A172 (cell line): ENCODE measurements around the gene CYSTM1. TPM values are rescaled to one million over a fixed set of nuclear protein-coding genes. Genes with fewer than 3 reads are reported as not detected.
A peak's percentile ranks its signal among the peaks of the same experiment; 100 is the strongest.
"Not testable (repeated sequence)": the region's sequence is repeated elsewhere in the genome, so short reads cannot be mapped to it uniquely, and the experiment has no call there.

Source experiments
- DNase-seq: peaks from one replicate; pipeline ENCODE4 v3.0.0-alpha.2; 2015; ENCODE audit warnings: low spot score
- total RNA-seq: library from RNA; depleted of rRNA; stranded (reverse); fragments of >200 nt; shearing (Covaris generic); gene quantifications from 2 replicates; pipeline ENCODE4 v1.2.3, GENCODE V29; 2014

The CYSTM1 gene
- total RNA-seq, 1 experiment from 2014 or later, result 48.4 TPM

DNA sequence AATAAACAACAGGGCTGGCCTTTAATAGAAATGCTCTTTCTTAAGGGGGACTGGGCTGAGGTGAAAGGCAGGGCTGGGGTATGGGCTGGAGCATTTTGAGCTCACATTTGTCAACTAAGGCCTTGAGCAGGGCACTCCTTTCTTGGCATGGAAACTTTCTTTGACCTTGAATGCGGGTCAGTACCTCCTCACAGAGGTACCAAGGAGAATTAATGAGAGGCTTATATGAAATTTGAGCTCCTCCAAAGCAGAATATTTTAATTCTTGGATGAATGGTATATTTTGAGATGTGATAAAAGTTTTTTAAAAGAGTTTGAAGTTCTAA lies 3.1 kb downstream of the CYSTM1 start:
- DNase-seq, result no peak

GRCh38 chr5:140178482-140179116 lies 3.6 kb downstream of the CYSTM1 start:
- no peak for DNase-seq

- no peak for DNase-seq
Observed at GRCh38 chr5:140181002-140181483, 6.1 kb downstream of the CYSTM1 start.

DNA sequence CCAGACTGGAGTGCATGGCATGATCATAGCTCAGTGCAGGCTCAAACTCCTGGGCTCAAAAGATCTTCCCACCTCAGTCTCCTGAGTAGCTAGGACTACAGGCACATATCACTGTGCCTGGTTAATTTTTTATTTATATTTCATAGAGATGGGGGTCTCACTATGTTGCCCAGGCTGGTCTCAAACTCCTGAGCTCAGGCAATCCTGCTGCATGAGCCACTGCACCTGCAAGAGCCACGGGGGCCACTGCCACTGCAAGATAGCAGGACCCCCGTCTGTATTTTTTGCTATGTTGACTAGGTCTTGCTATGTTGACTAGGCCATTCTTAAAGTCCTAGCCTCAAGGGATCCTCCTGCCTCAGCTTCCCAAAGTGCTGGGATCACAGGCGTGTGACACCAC lies 6.5 kb downstream of the CYSTM1 start:
- no peak for DNase-seq

DNA sequence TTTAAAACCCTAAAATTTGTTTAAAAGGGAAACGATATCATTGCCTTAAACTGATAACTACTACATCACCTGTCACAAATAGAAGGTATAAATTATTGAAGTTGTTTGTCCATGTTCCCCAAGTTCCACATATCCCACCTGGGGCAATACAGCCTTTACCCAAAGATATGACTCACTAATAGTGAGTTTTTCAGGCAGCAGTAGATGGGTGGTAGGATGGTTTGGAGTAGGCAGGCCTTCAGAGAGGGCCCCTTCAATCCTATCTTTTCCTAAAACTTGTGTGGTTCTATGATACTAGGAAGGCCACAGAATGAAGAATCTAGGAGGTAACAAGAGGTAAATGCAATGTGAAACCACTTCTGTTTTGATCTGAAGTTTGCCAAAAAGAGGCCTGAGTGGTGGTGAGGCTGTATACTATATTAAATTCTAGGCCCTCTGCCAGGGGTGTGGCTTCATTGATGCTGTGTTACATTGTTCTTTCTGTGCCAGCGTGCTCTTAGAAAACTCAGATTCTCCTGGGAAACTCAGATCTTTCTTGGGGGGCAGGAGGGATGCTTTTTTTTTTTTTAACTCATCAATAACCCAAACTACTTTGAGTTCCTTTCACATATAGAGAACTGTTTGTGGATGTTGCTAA lies 7.2 kb downstream of the CYSTM1 start:
- DNase-seq, result peak; percentile 61

GRCh38 chr5:140182803-140183367 lies 7.9 kb downstream of the CYSTM1 start:
- DNase-seq, result peak; percentile 64

GRCh38 chr5:140185409-140185808 lies 10.4 kb downstream of the CYSTM1 start:
- no peak for DNase-seq

- no peak for DNase-seq
Observed at GRCh38 chr5:140186267-140186671, 11.3 kb downstream of the CYSTM1 start.

GRCh38 chr5:140189253-140189652 lies 14.3 kb downstream of the CYSTM1 start:
- no peak for DNase-seq

DNA sequence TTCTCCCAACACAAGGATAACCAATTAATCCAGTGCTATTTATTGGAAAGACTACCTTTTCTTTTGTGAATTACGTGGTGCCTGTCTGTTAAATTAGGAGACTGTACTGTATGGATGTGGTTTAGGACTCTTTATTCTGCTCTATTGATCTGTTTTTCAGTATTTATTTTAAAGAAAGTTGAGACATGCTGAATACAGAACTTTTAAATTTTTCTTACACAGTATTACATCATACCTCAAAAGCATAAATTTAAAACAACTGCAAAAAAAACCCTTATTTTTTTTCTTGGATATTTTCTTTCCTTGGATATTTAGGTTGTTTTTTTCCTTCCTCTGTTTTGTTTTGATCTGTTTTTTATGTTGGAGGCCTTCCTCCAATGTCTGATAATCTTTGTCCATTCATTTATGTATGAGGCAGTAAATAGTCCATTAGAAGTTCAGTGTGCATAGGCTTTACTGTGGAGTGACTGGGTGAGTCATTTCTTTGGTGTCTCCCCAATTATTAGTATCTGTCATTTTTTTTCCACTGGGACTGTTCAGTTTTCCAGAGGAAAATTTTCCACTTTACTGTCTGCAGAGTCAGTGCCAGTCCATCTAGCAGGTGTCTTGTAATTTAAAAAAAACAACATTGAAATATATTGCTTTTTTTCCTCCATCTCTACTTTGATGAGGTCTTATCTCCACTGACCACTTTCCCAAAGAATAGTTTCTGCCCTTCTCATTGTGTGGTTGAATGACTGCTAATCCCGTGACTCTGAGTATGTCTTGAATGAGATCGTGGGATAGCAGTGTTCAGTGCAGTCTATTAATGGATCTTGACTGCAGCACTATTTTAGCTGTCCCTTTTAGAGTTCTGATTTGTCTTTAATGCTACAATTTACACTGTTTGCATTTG lies 15.2 kb downstream of the CYSTM1 start:
- peak; percentile 83 for DNase-seq

DNA sequence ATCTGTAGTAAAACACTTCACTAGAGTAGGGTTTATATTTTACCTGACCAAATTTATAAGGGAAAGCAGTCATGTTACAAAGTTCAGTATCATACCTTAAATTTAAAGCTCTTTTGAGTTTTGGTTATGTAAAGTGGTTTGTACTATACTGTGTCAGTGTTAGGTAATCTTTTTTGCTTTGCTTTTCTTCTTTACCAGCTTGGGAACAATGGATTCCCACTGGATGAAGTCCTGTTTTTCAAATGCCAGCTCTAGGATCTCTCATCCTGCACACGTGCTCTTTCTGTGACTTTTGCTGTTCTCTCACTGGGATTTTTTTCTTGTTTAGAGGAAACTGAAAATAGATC lies 15.9 kb downstream of the CYSTM1 start:
- DNase-seq, result no peak

DNA sequence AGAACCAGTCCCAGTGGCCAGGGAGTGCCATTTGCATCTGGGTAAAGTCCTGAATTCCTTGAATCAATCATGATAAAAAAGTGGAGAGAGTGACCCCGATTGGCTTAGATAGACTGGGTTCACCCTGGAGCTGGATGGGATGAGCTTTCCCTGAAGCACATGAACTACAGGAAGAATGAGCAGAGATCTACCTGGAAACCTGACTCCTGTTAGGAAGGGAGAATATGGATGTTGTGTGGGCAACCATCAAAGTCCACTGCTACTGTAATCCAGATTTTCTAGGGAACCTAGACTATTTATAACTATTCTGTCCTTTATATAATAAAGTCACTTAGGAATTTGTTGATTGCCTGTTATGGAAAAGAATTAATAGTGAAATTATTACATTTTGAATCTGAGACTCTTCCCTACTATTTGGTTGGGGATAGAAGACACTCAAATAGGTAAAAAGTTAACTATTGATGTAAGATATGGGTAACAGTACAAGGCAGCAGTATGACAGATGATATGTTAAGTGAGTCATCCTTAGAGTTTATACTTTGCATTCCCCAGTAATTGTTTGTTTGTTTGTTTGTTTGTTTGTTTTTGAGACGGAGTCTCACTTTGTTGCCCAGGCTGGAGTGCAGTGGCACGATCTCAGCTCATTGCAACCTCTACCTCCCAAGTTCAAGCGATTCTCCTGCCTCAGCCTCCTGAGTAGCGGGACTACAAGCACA lies 17.9 kb downstream of the CYSTM1 start:
- no peak for DNase-seq

DNA sequence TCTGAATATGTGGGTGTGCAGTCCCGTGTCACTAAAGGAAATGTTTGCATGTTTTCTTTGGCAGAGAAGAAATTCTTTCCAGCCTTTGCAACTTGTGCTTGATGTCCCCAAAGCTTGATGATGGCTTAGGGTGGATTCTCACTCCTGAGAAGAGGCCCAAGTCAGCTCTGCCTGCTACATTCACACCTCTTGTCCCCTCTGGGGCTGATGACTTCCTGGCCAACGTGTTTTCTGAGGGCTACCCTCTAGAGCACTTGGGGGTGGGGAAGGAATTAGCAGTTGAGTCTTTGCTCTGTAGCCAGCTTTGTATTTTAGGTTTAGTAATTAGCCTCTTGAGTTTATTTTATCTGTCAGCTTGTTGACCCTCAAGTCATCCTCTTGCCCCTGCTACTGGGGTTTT lies 19.7 kb downstream of the CYSTM1 start:
- no peak for DNase-seq

DNA sequence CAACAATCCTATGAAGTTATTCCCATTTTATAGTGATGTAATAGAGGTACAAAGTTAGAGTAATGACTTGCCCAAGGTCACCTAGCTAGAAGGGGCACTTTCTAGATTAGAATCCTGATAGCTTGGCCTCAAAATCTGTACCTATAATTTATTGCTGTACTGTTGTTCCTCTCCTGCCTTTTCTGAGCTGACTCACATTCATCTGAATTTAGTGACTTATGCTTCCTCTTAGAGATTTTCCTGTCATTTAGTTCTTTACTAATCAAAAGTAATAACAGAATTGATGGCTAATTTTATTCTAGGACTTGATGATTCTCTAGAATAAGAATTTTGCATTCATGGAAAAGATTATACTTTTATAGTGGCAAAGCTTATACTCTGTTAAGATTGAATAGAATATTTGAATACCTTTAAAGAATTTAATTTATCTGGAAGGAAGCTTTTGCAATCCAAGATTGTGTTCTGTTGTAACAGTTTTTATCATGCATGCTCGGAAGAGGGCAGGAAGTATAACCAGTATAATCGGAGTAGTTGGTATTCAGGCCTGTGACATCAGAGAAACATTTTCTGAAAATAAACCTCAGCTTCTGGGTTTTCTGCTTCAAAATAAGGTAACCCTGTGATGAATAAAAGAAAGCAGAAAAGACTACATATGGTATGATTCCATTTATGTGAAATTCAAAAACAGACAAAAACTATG lies 21.3 kb downstream of the CYSTM1 start:
- DNase-seq, result no peak

- DNase-seq, result no peak
Observed at GRCh38 chr5:140197023-140197422, 22.0 kb downstream of the CYSTM1 start.

GRCh38 chr5:140198915-140199314 lies 23.9 kb downstream of the CYSTM1 start:
- DNase-seq, result not testable (repeated sequence)

DNA sequence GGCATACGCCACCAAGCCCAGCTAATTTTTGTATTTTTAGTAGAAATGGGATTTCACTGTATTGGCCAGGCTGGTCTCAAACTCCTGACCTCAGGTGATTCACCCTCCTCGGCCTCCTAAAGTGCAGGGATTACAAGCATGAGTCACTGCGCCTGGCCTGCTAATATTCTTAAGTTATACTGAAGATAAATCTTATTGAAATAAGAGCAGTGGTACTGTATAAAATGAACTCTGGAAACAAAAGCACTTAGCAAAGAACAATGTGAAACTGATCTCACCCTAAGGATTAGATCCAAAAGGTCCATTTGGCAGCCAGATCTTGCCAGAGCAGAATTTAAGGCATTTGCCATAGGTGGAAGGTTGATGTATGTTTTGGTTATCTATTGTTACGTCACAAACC lies 27.1 kb downstream of the CYSTM1 start:
- peak; percentile 68 for DNase-seq

- DNase-seq, result no peak
Observed at GRCh38 chr5:140202610-140203009, 27.6 kb downstream of the CYSTM1 start.

- DNase-seq, result peak; percentile 43
Observed at GRCh38 chr5:140205216-140205615, 30.2 kb downstream of the CYSTM1 start.

- no peak for DNase-seq
Observed at GRCh38 chr5:140205952-140206351, 31.0 kb downstream of the CYSTM1 start.
